Transverse colon (tissue), 3 donors: ENCODE data around the gene VSTM4.

Experiments used
- POLR2A ChIP-seq: fragments of 450-650 bp; IDR thresholded peaks from one replicate; pipeline ENCODE4 v1.6.1; 2016; ENCODE audit warnings: antibody characterized with exemption, mild to moderate bottlenecking, moderate library complexity
- POLR2AphosphoS5 ChIP-seq, 3 donors: sonication (generic); formaldehyde crosslinking; IDR thresholded peaks; one replicate each; pipeline ENCODE4 v1.6.1; 2016; ENCODE audit warnings: antibody characterized with exemption in 3 of 3

DNA sequence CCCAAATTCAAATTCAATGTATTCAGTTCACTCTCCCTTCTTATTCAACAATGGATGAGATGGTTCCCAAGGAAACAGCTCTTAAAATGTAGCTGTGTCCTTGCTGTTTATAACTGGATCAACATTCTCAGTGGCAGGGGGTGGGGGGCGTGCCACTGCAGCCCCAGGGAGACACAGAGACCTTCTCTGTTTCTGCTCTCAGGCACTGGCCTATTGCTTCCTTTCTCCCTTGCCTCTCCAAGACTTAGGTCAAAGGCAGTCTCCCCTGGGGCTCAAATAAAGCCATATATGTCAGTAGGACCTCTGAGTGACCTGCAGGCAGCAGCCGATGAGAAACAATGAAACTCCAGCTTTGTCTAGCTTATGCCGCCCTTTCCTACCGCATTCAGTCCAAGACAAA is 20.7 kb downstream of the VSTM4 start:
- TF ChIP-seq POLR2A (no peak), POLR2AphosphoS5 (IDR thresholded peaks at IDR 0.05) (no peak)
